Body of pancreas (tissue), 4 donors: ENCODE results near the gene SBNO2. TPM values are rescaled to one million over a fixed set of nuclear protein-coding genes. Genes with fewer than 3 reads are reported as not detected.

Source experiments
- ATAC-seq: fragments of 150-250 bp; one replicate; pipeline ENCODE4 v1.9.1; 2016
- DNase-seq, 4 donors: peaks; one replicate each; pipeline ENCODE4 v3.0.0-alpha.2; 2019
- H3K27ac ChIP-seq, 4 donors: fragments of 200-600 bp; sonication (generic); 1 replicate in 3 of 4; 2 replicates in 1 of 4; pipeline versions ENCODE4 v1.5.1 to v1.6.1; 2016 to 2019; ENCODE audit warnings: mild to moderate bottlenecking in 1 of 4, mixed read lengths in 1 of 4, moderate library complexity in 1 of 4
- H3K27me3 ChIP-seq, 2 donors: fragments of 200-600 bp; sonication (generic); one replicate each; pipeline ENCODE4 v1.6.0; 2016; ENCODE audit warnings: mild to moderate bottlenecking in 1 of 2
- H3K36me3 ChIP-seq, 2 donors: fragments of 200-600 bp; sonication (generic); replicated peaks in 1 of 2; 2 replicates each; pipeline ENCODE4 v1.5.1; 2016; ENCODE audit warnings: low read depth in 2 of 2; ENCODE audit not compliant: insufficient read depth in 1 of 2
- H3K4me1 ChIP-seq: fragments of 200-600 bp; sonication (generic); one replicate; pipeline ENCODE4 v1.6.0; 2016
- H3K4me3 ChIP-seq, 2 donors: fragments of 200-600 bp; sonication (generic); 1 replicate in 1 of 2; 2 replicates in 1 of 2; pipeline ENCODE4 v1.5.1; 2016 to 2019
- H3K9me3 ChIP-seq, 3 donors: fragments of 200-600 bp; sonication (generic); 1 replicate in 2 of 3; 2 replicates in 1 of 3; pipeline ENCODE4 v1.5.1; 2016
- POLR2A ChIP-seq, 3 donors: fragments of 450-650 bp; IDR thresholded peaks; one replicate each; pipeline ENCODE4 v1.6.1; 2016; ENCODE audit warnings: antibody characterized with exemption in 3 of 3, mild to moderate bottlenecking in 2 of 3
- WGBS, 2 donors: methylation state at CpG; one replicate each; pipeline ENCODE4 v1.1.5; 2017; 5-methylcytosine and 5-hydroxymethylcytosine counted together
- intact Hi-C: fragments of 100-400 bp; cut with DNase I; formaldehyde crosslinking; loops from one replicate; pipeline ENCODE4 v1.15.1; 2023
- total RNA-seq, 2 donors: library from RNA; depleted of rRNA; stranded (reverse); fragments of >200 nt; gene quantifications; one replicate each; pipeline ENCODE4 v1.1.0, GENCODE V29; 2016
- TF ChIP-seq, protein P1 (sequence below), 7 experiments: fragments of 450-650 bp in 4 of 7; fragments of 200-600 bp in 3 of 7; sonication (generic) in 3 of 7; IDR thresholded peaks; one replicate each; pipeline ENCODE4 v1.5.1; 2016 to 2019; ENCODE audit warnings: antibody characterized with exemption in 7 of 7

SBNO2 gene
- total RNA-seq, 2 donors from 2014 or later = 14.0 to 30.7 TPM

DNA sequence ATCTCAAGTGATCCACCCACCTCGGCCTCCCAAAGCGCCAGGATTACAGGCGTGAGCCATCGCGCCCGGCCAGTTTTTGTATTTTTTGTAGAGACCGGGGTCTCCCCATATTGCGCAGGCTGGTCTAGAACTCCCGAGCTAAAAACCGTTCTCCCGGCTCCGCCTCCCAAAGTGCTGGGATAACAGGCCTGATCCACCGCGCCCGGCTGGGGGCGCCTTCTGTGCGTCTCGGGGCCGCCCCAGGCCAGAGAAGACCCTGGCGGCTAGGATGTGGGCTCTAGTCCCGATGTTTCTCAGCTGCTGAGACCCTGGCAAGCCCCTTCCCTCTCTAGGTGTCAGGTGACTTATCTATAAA lies 103.5 kb downstream of the SBNO2 start:
- DNase-seq (no peak), ATAC-seq (no peak)
- Histone ChIP-seq H3K27ac (no peak overlapping the region), H3K4me1 (peaks cover 46% of the 10 kb centered on the region), H3K36me3 (no peaks in the 10 kb centered on the region), H3K27me3 (peaks cover 0 to 42% of the 10 kb centered on the region in 2 donors), H3K4me3 (no peak overlapping the region), H3K9me3 (no peaks in the 10 kb centered on the region)
- intact Hi-C loops = no loop called here
- WGBS, 2 donors = 17 to 30% methylated on average over 3 to 21 of the region's 21 CpGs
- no peak for TF ChIP-seq POLR2A (IDR thresholded peaks at IDR 0.05)
- TF ChIP-seq, protein P1, sequence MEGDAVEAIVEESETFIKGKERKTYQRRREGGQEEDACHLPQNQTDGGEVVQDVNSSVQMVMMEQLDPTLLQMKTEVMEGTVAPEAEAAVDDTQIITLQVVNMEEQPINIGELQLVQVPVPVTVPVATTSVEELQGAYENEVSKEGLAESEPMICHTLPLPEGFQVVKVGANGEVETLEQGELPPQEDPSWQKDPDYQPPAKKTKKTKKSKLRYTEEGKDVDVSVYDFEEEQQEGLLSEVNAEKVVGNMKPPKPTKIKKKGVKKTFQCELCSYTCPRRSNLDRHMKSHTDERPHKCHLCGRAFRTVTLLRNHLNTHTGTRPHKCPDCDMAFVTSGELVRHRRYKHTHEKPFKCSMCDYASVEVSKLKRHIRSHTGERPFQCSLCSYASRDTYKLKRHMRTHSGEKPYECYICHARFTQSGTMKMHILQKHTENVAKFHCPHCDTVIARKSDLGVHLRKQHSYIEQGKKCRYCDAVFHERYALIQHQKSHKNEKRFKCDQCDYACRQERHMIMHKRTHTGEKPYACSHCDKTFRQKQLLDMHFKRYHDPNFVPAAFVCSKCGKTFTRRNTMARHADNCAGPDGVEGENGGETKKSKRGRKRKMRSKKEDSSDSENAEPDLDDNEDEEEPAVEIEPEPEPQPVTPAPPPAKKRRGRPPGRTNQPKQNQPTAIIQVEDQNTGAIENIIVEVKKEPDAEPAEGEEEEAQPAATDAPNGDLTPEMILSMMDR (IDR thresholded peaks at IDR 0.05) = no peak

DNA sequence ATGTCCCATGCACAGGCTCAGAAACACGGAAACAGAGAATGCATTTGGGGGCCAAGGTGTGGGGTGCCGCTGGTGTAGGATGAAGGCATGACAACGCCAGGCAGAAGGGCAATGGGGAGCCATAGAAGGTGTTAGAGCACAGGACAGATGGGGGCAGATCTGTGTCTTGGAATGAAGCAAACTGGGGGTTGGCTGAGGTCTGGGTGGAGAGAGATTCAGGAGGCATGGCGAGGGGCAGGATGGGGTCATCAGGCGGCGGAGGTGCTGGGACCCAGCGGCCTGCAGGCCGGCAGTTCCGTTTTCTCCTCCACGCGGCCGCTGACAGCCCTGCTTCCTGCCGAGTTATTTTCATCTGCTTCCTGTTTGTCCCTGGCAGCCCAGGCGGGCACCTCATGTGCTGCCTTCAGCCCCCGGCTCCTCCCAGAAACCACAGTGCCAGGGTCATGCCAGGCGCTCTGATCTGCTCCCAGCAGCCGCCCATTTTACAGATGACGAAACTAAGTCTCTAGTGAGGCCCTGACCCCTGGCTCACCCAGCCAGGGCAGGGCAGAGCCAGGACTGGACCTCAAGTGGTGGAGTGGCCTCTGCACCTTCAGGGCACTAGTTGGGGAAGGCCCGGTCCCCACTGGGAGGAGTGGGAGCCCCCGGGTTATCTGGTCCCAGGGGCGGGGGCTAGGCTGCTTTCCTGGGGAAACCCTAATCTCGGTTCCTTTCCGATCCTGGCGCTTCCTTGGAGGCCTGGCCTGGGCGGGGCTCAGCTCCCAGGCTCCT lies 104.9 kb downstream of the SBNO2 start:
- Histone ChIP-seq H3K36me3 (no peaks in the 10 kb centered on the region), H3K4me1 (peaks cover 49% of the 10 kb centered on the region), H3K4me3 (no peak overlapping the region), H3K9me3 (no peaks in the 10 kb centered on the region), H3K27me3 (peaks cover 0 to 42% of the 10 kb centered on the region in 2 donors), H3K27ac (peak overlapping the region in 1 of 4 donors; percentile 69)
- TF ChIP-seq, protein P1 (IDR thresholded peaks at IDR 0.05) = no peak
- TF ChIP-seq POLR2A (IDR thresholded peaks at IDR 0.05) = no peak
- no peak for ATAC-seq
- WGBS, 2 donors = 44 to 65% methylated on average over 21 to 25 of the region's 25 CpGs
- DNase-seq = peak in 2 of 4 donors; percentile 45 to 75
- intact Hi-C loops = no loop called here

DNA sequence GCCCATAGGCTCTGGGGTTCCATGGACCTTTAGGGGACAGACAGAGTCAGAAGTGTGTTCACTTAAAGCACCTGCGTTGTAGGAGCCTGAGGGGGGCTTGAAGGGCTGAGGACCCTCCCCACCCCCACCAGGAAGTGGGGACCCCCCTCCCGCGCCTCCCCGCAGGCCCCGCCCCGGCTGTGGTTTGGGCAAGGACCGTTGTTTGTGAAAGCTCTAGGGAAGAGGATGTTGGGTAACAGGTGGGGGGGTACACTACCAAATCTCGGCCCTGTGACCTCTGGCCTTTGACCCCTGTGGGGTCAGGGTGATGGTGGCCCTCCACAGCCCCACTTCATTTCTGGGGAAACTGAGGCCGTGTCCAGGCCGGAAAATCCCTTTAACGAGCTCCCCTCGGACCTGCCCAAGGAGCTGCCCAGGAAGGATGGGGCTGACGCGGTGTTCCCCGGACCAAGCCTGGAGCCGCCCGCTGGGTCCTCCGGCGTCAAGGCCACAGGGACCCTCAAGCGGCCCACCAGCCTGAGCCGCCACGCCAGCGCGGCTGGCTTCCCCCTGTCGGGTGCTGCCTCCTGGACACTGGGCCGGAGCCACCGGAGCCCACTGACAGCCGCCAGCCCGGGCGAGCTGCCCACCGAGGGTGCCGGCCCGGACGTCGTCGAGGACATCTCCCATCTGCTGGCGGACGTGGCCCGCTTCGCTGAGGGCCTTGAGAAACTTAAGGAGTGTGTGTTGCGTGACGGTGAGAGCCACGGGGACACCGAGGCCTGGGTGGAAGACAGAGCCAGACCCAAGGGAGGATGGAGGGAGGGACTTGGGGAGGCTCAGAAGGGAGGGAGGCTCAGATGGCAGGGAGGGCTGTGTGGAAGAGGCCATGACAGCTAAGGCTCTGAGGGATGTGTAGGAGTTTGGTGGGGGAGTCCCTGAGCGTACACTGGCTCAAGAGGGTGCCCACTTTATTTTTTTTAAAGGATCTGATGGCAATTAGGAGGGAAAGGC lies 105.8 kb downstream of the SBNO2 start:
- H3K27me3 ChIP-seq = peaks cover 0 to 42% of the 10 kb centered on the region in 2 donors
- peak overlapping the region in 2 of 4 donors; percentile 30 to 69 for H3K27ac ChIP-seq
- TF ChIP-seq, protein P1 (IDR thresholded peaks at IDR 0.05) = no peak
- TF ChIP-seq POLR2A (IDR thresholded peaks at IDR 0.05) = no peak
- H3K36me3 ChIP-seq = no peaks in the 10 kb centered on the region
- intact Hi-C loops = no loop called here
- 52 to 71% methylated on average over 9 to 39 of the region's 45 CpGs for WGBS, 2 donors
- DNase-seq = peak in 1 of 4 donors; percentile 53
- peaks cover 49% of the 10 kb centered on the region for H3K4me1 ChIP-seq
- no peak for ATAC-seq
- H3K4me3 ChIP-seq = peak overlapping the region in 1 of 2 donors; percentile 27
- H3K9me3 ChIP-seq = no peaks in the 10 kb centered on the region

- Histone ChIP-seq H3K27me3 (peaks cover 0 to 42% of the 10 kb centered on the region in 2 donors), H3K27ac (peak overlapping the region in 2 of 4 donors; percentile 30 to 69), H3K9me3 (no peaks in the 10 kb centered on the region), H3K4me3 (peak overlapping the region in 1 of 2 donors; percentile 27), H3K36me3 (no peaks in the 10 kb centered on the region), H3K4me1 (peaks cover 49% of the 10 kb centered on the region)
- DNase-seq (no peak), ATAC-seq (no peak)
- no peak for TF ChIP-seq POLR2A (IDR thresholded peaks at IDR 0.05)
- TF ChIP-seq, protein P1 (IDR thresholded peaks at IDR 0.05) = no peak
- intact Hi-C loops = no loop called here
- 0 to 4% methylated on average over 1 to 28 of the region's 38 CpGs for WGBS, 2 donors
These were observed 106.6 kb downstream of the SBNO2 start for GRCh38 chr19:1067341-1067957.
